GM21447 (cell line): Measurements from ENCODE around the gene DNM1.
"Not testable (repeated sequence)": the region's sequence is repeated elsewhere in the genome, so short reads cannot be mapped to it uniquely, and the experiment has no call there.

ENCODE experiments used
- ATAC-seq: cut with Tn5 transposase; IDR thresholded peaks from one replicate; pipeline ENCODE4 v1.9.1; 2021; ENCODE audit not compliant: unreplicated experiment

Gene DNM1

DNA sequence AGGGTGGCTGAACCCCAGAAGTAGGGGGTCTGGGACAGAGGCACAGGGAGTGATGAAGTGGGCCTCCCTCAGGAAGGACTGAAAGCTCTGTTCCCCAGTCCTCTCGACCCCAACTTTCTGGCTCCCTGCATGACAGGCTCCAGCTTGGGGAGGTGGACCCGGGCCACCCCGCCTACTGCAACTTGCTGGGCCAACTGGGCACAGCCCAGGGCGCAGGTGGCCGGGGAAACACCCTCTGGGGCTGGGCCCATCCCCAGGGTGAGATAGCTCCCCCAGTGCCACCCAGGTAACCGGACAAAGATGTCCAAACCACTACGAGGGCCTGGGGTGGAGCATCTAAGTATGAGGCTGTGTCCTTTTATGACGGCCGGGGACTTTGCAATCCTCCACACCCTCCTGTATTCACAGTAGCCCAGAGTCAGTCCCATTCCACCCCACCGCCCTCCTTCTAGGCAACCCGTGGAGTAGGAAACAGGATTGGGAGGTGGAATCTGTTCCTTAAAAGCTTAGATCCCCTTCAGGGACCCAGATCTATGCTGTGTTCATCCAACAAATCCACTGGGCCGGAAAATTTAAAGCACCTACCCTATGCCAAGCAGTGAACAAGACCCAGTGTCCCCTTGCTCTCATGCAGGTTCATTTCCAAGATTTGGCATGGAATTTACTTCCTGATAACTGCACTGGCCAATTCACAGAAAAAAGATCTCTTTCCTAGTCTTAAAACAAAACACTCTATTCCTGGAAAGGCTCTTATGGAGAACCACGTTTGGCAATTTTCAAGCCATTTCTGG is 19.9 kb downstream of the DNM1 start:
- no peak for ATAC-seq

DNA sequence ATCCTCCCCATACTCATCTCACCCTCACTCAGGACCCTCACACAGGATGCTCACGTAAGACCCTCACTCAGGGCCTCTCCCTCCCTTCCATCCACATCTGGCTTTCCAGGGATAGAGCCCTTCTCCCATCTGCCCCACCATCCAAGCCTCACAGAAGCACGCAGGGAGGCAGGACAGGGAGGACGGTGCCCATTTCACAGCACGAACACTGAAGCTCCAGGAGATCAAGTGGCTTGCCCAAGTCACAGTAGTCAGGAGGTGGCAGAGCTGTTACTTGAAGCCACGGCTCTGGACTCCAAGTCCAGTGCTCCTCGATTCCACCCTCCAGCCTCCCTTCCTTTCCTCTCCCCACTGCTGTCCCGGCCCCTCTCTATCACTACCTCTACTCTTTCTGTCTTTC is 21.7 kb downstream of the DNM1 start:
- no peak for ATAC-seq

DNA sequence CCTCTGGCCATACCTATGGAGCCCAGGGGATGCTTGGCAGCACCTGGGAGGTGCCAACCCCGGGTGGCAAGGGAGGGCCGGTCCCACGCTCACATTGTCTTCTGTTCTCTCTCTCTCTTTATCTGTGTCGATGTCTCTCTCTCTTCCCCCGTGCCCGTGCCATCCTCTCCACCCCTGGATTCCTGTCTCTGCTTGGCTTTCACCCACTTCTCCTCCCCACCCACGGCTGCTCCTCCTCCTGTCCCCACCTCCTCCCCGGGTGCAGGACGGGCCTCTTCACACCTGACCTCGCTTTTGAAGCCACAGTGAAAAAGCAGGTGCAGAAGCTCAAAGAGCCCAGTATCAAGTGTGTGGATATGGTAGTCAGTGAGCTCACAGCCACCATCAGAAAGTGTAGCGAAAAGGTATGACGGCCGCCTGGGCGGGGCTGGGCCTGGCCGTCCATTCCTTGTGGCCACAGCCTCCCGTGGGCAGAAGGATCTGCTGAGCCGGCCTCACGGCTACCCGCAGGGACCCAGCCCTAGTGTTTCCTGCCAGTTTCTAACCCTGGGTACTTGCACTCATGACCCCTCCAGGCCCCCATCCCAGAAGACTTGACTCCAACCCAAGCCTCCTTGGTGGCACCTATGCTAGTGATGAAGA is 22.7 kb downstream of the DNM1 start:
- no peak for ATAC-seq

DNA sequence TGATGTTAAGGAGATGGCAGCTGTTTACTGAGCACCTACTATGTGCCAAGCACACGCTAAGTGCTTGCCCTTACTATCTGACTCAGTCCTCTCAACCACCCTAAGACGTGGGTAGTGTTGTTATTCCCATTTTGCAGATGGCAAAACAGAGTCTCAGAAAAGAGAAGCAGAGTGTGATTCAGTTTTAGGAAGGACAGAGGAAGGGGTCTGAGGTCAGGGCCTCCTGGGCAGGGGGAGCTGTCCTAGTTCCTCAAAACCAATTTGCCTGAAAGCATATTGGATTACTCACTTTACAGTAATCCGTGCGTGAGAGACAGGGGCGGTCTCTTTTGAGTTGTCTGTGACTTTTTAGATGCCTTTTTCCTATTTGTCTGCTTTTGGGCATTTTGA is 23.2 kb downstream of the DNM1 start:
- ATAC-seq, result no peak

DNA sequence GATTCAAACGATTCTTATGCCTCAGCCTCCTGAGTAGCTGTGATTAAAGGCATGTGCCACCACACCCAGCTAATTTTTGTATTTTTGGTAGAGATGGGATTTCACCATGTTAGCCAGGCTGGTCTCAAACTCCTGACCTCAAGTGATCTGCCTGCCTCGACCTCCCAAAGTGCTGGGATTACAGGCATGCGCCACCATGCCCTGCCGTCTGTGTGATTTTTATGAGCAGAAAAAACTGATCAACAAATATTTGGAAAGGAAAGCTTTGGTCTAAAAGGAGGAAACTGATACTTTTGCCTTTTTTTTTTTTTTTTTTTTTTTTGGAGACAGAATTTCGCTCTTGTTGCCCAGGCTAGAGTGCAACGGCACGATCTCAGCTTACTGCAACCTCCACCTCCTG is 27.7 kb downstream of the DNM1 start:
- not testable (repeated sequence) for ATAC-seq

DNA sequence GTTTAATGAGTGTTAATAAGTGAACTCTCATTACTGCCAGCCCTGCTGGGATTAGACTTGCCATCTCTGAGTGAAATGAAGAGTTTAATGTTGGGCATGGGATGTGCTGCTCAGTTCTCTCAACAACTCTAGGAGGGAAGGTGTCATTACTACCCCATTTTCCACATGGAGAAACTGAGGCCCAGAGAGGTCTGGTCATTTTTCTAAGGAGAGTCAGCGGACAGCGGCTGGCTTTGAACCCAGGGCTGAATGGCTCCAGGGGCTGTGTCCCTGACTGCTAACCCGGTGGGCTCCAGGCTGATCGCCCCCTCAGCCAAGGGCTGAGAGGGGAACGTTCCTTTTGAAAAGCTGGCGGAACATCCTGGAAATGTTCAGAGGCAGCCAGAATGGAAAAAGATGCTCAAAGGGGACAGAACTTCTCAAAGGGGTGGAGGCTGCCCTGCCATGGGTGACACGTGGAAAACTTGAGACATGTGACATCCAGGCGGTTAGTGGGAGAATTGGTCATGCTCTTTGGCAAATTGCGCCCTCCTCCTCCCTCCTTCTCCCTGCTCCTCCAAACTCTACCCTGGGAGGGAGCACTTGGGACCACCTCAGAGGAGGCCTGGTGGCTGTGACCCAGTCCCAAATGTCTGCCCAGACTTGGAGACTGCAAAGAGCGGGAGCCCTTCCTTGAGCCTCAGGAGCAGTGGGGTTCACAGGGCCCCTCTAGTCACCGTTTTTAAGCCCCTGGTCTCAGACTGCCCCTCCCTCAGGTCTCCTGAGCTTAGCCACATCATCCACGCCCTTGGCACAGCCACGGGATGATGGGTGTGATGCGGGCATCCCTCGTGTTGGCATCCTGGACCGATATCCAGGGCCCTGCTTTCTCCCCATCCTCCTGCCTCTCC is 28.7 kb downstream of the DNM1 start:
- ATAC-seq, result no peak

DNA sequence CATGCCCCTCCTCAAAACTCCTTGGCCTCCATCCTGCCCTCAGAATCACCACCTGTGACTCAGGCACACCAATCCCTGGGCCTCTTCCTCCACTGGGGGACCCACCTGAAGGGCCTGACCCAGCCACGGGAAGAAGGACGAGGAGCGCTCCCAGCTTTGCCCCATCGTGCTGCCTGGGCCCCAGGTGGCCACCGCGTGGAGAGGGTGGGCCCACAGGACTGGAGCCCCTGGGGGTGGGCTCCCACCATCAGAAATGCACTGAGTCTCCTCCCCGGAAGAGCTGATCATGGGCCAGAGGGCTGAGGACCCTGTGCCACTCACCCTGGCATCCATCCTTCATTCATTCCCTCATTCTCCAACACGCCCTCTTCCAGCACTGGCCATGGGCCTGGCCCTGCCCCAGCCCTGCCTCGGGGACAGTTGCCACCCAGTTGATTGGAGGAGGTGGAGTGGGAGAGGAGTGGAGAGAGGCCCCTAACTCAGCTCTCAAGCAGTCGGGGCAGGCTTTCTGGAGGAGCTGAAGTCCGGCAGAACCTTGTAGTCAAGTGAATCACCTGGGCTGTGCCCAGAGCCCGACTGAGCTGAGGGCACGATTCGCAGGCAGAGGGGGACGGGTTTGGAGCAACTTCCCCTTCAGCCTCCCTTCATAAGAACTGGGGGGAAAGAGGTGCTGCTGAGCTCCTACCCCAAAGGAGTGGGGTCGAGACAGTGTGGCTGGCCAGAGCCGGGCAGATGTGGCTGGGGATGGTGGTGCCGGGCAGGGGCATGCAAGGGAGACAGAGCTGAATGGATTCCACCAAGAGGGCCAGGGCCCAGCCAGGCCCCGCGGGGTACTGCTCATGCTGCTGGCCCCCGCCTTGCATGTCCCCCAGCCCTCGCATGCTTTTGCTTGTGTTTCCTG is 29.6 kb downstream of the DNM1 start:
- ATAC-seq, result no peak

DNA sequence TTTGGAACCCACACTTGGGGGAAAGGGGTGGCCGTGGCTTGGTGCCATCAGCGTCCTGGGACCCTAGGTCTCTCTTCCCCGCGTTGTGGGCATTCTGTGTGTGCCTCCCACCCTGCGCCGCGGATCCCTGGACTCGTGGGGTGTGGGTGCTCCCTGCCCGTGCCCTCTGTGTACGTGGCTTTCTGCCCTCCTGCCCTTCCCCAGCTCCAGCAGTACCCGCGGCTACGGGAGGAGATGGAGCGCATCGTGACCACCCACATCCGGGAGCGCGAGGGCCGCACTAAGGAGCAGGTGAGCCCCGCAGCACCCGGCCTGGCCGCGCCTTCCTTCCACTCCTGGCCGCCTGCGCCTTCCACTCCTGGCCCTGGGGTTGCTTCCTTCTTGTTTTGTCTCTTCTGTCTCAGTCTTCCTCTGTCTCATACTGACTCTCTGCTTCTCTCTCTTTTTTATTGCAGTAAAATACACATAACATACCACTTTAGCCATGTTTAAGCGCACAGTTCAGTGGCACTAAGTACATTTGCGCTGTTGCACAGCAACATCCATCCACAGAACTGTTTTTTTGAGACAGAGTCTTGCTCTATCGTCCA is 30.7 kb downstream of the DNM1 start:
- ATAC-seq, result no peak

DNA sequence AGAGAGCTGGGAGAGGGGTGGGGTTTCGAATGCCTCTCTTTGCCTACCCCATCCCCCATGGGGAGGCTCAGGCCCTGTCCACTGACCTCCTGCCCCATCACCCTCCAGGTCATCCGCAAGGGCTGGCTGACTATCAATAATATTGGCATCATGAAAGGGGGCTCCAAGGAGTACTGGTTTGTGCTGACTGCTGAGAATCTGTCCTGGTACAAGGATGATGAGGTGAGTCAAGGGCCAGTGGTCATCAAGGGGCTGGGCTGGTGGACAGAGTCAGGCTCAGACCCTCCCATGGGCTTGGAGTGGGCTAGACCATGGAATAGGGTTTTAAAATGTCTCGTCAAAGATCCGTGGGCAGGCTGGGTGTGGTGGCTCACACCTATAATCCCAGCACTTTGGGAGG is 38.9 kb downstream of the DNM1 start:
- ATAC-seq, result no peak

DNA sequence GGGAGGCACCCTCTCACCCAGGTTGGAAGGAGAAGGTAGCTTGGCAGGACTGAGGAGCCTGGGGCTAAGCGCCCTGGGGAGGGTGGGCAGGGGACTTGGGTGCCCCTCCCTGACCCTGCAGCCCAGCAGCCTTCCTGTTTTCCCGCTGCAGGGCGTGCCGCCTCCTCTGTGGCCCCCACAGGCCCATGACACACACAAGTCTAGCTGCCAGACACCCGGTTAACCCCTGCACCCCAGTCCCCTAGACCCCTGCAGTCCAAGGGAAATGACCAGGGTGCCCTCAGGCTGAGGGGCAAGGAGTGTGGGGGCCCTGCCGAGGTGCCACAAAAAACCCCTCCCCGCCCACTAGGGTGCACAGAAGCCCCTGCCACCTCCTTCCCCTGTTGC is 39.6 kb downstream of the DNM1 start:
- no peak for ATAC-seq

DNA sequence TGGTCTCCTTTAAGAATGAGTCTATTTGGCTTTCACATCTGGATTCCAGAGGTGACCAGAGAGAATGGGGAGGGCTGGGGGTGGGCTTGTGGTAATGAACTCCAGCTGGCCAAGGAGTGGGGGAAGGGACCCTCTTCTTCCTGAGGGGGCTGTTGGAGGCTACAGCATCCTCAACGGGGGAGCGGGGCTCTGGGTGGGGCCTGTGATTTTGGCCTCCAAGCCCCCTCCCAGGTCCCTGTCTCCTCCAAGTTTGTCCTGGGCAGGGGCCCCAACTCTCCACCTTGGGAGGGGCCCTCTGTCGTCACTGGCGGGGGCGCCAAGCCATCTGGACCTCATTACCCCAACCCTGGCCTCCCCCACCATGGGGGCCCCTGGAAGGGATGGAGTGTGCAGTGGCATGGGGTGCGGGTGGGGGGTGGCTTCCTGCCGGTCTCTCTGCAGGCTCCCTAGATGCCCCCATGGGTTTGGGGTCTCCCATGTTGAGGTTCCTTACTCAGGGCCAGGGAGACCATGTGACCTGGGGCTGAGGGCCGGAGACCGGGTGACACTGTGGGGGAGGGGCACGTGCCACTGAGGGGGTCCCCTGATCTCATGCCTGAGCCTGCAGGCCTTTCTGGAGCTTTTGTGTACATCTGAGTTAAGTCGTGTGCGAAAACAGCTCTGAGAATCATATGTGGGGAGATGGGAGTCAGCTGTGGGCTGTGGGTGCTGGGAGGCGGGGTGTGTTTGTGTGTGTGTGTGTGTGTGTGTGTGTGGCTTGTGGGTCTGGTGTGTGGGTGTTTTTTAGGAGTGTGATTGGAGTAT is 40.2 kb downstream of the DNM1 start:
- ATAC-seq, result no peak

DNA sequence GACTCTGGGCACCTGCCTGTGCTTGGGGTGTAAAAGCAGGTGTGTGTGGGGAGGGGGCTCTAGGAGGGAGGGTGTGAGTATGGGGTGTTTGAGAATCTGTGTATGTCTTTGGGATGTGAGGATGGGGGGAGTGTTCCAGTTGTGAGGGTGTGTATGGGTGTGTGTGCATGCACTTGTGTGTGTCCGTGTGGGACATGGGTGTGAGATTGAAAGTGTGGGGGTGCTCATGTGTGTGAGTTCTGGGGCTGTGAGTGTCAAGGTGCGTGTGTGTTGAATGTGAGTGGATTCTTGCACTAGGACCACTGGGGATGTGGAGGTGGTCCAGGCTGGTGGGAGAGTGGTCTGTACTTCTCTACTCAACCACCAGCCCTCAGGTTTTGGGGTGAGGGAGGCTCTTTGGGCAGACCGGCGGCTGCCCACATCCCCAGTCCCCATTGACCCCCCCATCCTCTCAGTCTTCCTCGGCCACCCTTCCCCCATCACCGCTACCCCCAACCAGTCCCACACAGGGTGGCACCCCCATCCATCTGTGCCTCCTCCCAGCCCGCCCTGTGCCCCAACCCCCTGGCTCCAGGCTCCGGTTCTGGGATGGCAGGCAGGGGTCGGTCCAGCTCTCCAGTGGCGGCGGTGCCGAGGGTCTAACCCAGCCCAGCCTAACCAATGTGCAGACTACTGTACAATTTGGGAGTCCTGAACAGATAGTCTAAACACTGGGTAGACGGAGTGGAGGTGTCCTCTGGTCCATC is 41.1 kb downstream of the DNM1 start:
- ATAC-seq, result no peak

DNA sequence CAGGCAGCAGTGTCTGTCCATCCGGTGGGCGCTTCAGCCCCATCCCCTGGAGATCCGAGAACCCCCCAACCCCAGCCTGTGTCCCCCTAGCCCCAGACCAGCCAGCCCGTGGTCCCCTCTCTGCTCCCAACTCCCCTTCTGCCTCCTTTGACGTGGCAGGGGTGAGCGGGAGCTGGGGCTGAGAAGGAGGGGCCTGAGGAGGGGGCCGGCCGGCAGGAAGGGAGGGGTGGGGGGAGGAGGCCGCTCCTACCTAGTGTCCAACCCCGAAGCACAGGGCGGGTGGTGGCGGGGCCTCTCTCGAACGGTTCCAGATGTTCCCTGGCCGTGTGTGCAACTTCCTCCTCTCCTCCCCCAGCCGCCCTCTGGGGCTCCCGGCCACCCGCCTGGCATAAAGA is 41.7 kb downstream of the DNM1 start:
- ATAC-seq, result no peak

DNA sequence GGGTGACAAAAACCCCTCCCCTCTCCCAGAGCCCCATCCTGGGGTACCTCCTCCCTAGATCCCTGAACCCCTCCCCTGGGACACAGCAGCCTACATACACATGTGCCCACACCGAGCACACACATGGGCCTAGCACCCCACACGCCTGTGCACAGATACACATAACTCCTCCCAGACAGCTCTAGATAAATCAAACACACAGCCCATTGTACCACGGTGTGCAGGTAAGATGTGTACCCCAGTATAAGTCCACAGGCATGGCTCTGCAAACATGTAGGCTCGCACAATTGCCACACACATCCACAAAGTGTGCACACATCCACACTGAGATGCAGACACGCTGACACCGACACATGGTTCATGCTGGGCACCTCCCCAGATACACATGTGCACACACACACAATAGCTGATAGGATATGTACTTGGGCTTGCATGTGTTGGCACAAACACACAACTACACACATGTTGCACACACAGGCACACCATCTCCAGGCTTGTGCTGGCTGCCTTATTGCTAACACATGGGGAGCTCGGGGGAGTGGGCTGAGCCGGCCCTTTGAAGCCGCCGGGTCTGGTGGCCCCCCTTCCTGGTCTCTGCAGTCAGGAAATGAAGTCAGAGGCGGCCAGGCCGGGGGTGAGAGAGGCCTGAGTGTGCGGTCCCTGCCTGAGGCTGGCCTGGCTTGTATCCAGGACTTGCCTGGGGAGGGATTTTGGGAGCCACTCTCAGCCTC is 42.4 kb downstream of the DNM1 start:
- ATAC-seq, result no peak

DNA sequence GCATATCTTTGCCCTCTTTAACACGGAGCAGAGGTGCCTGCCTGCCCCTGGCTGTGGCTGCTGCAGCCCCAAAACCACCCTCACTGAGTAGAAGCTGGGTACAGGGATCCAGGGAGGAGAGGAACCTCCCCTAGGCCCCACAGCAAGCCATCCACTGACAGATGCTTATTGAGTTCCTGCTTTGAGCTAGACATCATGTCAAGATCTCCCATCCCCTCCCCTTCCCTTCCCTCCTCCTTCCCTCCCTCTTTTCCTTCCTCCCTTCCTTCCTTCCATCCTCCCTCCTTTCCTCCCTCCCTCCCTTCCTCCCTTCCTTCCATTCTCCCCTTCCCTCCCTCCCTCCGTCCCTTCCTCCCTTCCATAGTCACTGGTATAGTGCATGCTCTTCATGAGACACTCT is 43.3 kb downstream of the DNM1 start:
- ATAC-seq, result no peak

DNA sequence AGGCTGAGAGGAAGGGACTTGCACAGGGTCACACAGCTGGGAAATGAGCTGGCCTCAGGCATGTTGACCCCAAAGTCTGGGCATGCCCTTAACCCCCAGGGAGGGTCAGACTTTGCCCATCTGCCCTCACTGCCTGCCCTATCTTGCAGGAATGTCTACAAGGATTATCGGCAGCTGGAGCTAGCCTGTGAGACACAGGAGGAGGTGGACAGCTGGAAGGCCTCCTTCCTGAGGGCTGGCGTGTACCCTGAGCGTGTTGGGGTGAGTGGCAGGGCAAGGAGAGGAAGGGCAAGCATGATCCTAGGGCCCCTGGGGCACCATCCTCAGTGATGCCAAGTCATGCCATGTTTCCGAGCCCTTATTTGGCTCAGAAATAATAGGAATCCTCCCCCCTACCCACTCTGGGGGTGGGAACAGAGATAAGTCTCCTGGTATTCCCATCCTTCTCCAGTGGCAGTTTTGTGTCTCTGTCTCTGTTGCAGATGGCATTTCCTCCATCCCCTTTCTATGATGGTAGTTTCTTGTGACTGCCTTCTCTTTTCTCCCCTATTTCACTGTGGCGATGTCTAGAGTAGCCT is 44.1 kb downstream of the DNM1 start:
- ATAC-seq, result no peak

DNA sequence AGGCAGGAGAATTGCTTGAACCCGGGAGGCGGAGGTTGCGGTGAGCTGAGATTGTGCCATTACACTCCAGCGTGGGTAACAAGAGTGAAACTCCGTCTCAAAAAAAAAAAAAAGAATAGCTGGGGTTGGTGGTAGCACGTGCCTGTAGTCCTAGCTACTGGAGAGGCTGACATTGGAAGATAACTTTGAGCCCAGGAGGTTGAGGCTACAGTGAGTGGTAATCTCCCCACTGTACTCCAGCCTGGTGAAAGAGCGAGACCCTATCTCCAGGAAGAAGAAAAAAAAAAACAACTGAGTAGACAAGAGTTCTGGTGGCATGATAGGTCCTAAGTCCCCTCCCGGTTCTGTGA is 46.4 kb downstream of the DNM1 start:
- no peak for ATAC-seq
